HCT116 (cell line): ENCODE data around the gene SAMHD1. TPM values are rescaled to one million over a fixed set of nuclear protein-coding genes. Genes with fewer than 3 reads are reported as not detected.

Experiments used
- ATAC-seq: fragments of 200-7000 bp; cut with Tn5 transposase; 2 replicates; pipeline ENCODE4 v1.9.1; 2020; ENCODE audit warnings: mild to moderate bottlenecking, moderate library complexity
- BruUV-seq: library from RNA; stranded (reverse); fragments of 400-500 nt; replicated peaks from 2 replicates; lab custom pipeline; 2021; lab: Mats Ljungman, UMichigan
- CTCF ChIA-PET: fragments of 300-600 bp; sonication (Branson Sonifier 250); formaldehyde crosslinking; loops from one replicate; lab custom pipeline; 2021; ENCODE audit warnings: antibody characterized with exemption; lab: Charles Lee
- POLR2A ChIA-PET: fragments of 300-600, 350-600 bp; sonication (Branson Sonifier 250); formaldehyde crosslinking; loops from one replicate; lab custom pipeline; 2021; ENCODE audit warnings: antibody characterized with exemption; lab: Charles Lee
- RAD21 ChIA-PET, 2 experiments: fragments of 300-600 bp; sonication (Branson Sonifier 250); formaldehyde crosslinking; loops; one replicate each; lab custom pipeline; 2023; ENCODE audit warnings: low total read pairs in 2 of 2; ENCODE audit not compliant: uncharacterized antibody in 2 of 2, unreplicated experiment in 2 of 2, low non-redundant PET in 1 of 2; lab: Charles Lee
- DNase-seq: peaks from one replicate; pipeline ENCODE4 v3.0.0-alpha.2; 2010; ENCODE audit warnings: low read depth, low spot score
- H2AFZ ChIP-seq: fragments of 200-600 bp; shearing (Covaris generic), sonication (generic); 2 replicates; pipeline ENCODE4 v1.6.1; 2017; ENCODE audit warnings: low read depth, mixed run types, mixed read lengths, antibody characterized with exemption, low read length; ENCODE audit not compliant: poor library complexity, severe bottlenecking
- H3K27ac ChIP-seq: 2 replicates; pipeline ENCODE4 v1.5.1; 2012; ENCODE audit warnings: low read depth, low read length
- H3K27me3 ChIP-seq: fragments of 200-600 bp; sonication (generic); 2 replicates; pipeline ENCODE4 v1.6.1; 2016; ENCODE audit warnings: mixed run types, low read length, mixed read lengths; ENCODE audit not compliant: insufficient read depth
- H3K36me3 ChIP-seq, 2 experiments: fragments of 200-500 bp in 1 of 2; fragments of 200-600 bp in 1 of 2; sonication (Bioruptor generic) in 1 of 2; sonication (generic) in 1 of 2; 2 replicates each; pipeline versions ENCODE4 v1.5.1 to v1.6.1; 2014 to 2016; ENCODE audit warnings: low read length in 2 of 2, inconsistent platforms in 1 of 2, mixed read lengths in 1 of 2, mixed run types in 1 of 2; ENCODE audit not compliant: insufficient read depth in 2 of 2, control insufficient read depth in 1 of 2
- H3K4me1 ChIP-seq, 2 experiments: fragments of 200-600 bp in 1 of 2; sonication (generic) in 1 of 2; 2 replicates each; pipeline versions ENCODE4 v1.5.1 to v1.6.1; 2012 to 2017; ENCODE audit warnings: low read length in 2 of 2, inconsistent platforms in 1 of 2, mild to moderate bottlenecking in 1 of 2, mixed read lengths in 1 of 2, mixed run types in 1 of 2, moderate library complexity in 1 of 2; ENCODE audit not compliant: insufficient read depth in 2 of 2, control insufficient read depth in 1 of 2
- H3K4me2 ChIP-seq: fragments of 200-600 bp; sonication (generic); 2 replicates; pipeline ENCODE4 v1.6.1; 2017; ENCODE audit warnings: mixed run types, low read length, mixed read lengths
- H3K4me3 ChIP-seq, 2 experiments: fragments of 200-600 bp in 1 of 2; sonication (generic) in 1 of 2; replicated peaks in 1 of 2; 2 replicates each; pipeline ENCODE4 v1.5.1; 2011 to 2016; ENCODE audit warnings: low read length in 2 of 2, control low read depth in 1 of 2, low read depth in 1 of 2, mild to moderate bottlenecking in 1 of 2, mixed read lengths in 1 of 2, mixed run types in 1 of 2
- H3K79me2 ChIP-seq: fragments of 200-600 bp; sonication (generic); 2 replicates; pipeline ENCODE4 v1.6.1; 2017; ENCODE audit warnings: mild to moderate bottlenecking, mixed run types, low read length, moderate library complexity, mixed read lengths; ENCODE audit not compliant: insufficient read depth
- H3K9ac ChIP-seq: fragments of 200-600 bp; sonication (generic); 2 replicates; pipeline ENCODE4 v1.6.1; 2016; ENCODE audit warnings: low read length, mixed read lengths
- H3K9me2 ChIP-seq: fragments of 200-600 bp; sonication (generic), shearing (Covaris generic); 2 replicates; pipeline ENCODE4 v1.6.1; 2017; ENCODE audit warnings: mixed run types, mild to moderate bottlenecking, moderate library complexity; ENCODE audit not compliant: insufficient read depth
- H3K9me3 ChIP-seq, 2 experiments: fragments of 200-500 bp in 1 of 2; fragments of 200-600 bp in 1 of 2; sonication (Bioruptor generic) in 1 of 2; sonication (generic) in 1 of 2; 2 replicates each; pipeline ENCODE4 v1.6.1; 2014 to 2017; ENCODE audit warnings: low read length in 2 of 2, mixed read lengths in 2 of 2, inconsistent platforms in 1 of 2, low read depth in 1 of 2, mild to moderate bottlenecking in 1 of 2, mixed run types in 1 of 2, moderate library complexity in 1 of 2; ENCODE audit not compliant: control insufficient read depth in 1 of 2, insufficient read depth in 1 of 2
- H4K20me1 ChIP-seq: fragments of 200-600 bp; sonication (generic), shearing (Covaris generic); 2 replicates; pipeline ENCODE4 v1.6.1; 2017; ENCODE audit warnings: mixed run types, mild to moderate bottlenecking, moderate library complexity; ENCODE audit not compliant: insufficient read depth
- ATF3 ChIP-seq: IDR thresholded peaks from 2 replicates; pipeline ENCODE4 v1.6.1; 2012
- CEBPB ChIP-seq: IDR thresholded peaks from 2 replicates; pipeline ENCODE4 v1.6.1; 2012; ENCODE audit warnings: low read depth
- ELF1 ChIP-seq: IDR thresholded peaks from 2 replicates; pipeline ENCODE4 v1.6.1; 2012; ENCODE audit warnings: low read depth, borderline replicate concordance
- EZH2 ChIP-seq: fragments of 200-600 bp; sonication (generic); IDR thresholded peaks from 2 replicates; pipeline ENCODE4 v1.6.1; 2017; ENCODE audit warnings: antibody characterized with exemption, mixed run types
- EZH2phosphoT487 ChIP-seq: fragments of 200-600 bp; IDR thresholded peaks from 2 replicates; pipeline ENCODE4 v1.6.1; 2018; ENCODE audit warnings: antibody characterized with exemption, borderline replicate concordance
- FOSL1 ChIP-seq: IDR thresholded peaks from 2 replicates; pipeline ENCODE4 v1.6.1; 2012; ENCODE audit warnings: low read depth
- MAX ChIP-seq: IDR thresholded peaks from 2 replicates; pipeline ENCODE4 v1.6.1; 2012
- POLR2A ChIP-seq: IDR thresholded peaks from 2 replicates; pipeline ENCODE4 v1.7.0; 2011; ENCODE audit warnings: borderline replicate concordance; ENCODE audit not compliant: insufficient read depth, insufficient read length; ENCODE audit errors: extremely low read depth
- SP1 ChIP-seq: IDR thresholded peaks from 2 replicates; pipeline ENCODE4 v1.6.1; 2012; ENCODE audit warnings: low read depth
- intact Hi-C: fragments of 100-400 bp; cut with micrococcal nuclease; formaldehyde crosslinking; loops from 2 replicates; pipeline ENCODE4 v1.10.0; 2022
- total RNA-seq: library from RNA; stranded (reverse); gene quantifications from one replicate; pipeline ENCODE4 v1.2.1, GENCODE V29; 2021; ENCODE audit not compliant: unreplicated experiment

Gene SAMHD1
- total RNA-seq, 1 experiment from 2014 or later, result 21.4 TPM

- H2AFZ ChIP-seq, result no peak overlapping the region
- H3K36me3 ChIP-seq, result no peaks in the 10 kb centered on the region; a peak in 1 of 4 replicates
- DNase-seq, result no peak
- CTCF ChIA-PET, result interaction anchor here (0.9 to 1.4 kb wide), 2 partner anchors 31 to 144 kb away, joined by 3 to 4 read pairs; partner anchors contain the start of gene DSN1
- H3K4me3 ChIP-seq, result no peak overlapping the region
- no peak overlapping the region for H3K27ac ChIP-seq
- RAD21 ChIA-PET, result no interaction called here
- H3K9me2 ChIP-seq, result no peaks in the 10 kb centered on the region
- H3K27me3 ChIP-seq, result no peaks in the 10 kb centered on the region
- no peaks in the 10 kb centered on the region for H3K4me1 ChIP-seq
- H3K79me2 ChIP-seq, result no peaks in the 10 kb centered on the region
- no TSS peak for BruUV-seq
- no peak overlapping the region for H3K9ac ChIP-seq
- POLR2A ChIA-PET, result no interaction called here
- intact Hi-C loops, result loop anchor here (10.0 kb wide), 2 partner anchors 303 to 703 kb away; no protein-coding TSS in a partner anchor
- H3K4me2 ChIP-seq, result no peak overlapping the region
- no peak for ATAC-seq
- H3K9me3 ChIP-seq, result no peaks in the 10 kb centered on the region
- TF ChIP-seq ELF1, result no peak
- TF ChIP-seq POLR2A, result no peak
- TF ChIP-seq EZH2, result no peak
- no peak for TF ChIP-seq ATF3
- H4K20me1 ChIP-seq, result no peaks in the 10 kb centered on the region
Observed at GRCh38 chr20:36917943-36918342, 33.6 kb downstream of the SAMHD1 start.

DNA sequence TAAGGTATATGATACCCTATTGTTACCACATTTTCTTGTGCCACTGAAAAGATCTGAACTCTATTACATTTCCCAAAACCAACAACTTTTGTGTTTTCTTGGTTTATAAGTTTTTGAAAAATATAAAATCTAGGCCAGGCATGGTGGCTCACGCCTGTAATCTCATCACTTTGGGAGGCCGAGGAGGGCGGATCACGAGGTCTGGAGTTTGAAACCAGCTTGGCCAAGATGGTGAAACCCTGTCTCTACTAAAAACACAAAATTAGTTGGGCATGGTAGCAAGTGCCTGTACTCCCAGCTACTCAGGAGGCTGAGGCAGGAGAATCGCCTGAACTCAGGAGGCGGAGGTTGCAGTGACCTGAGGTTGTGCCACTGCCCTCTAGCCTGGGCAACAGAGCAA, 34.3 kb downstream of the SAMHD1 start:
- POLR2A ChIA-PET, result no interaction called here
- RAD21 ChIA-PET, result no interaction called here
- no peak for DNase-seq
- H3K4me1 ChIP-seq, result no peaks in the 10 kb centered on the region
- H3K27me3 ChIP-seq, result no peaks in the 10 kb centered on the region
- H3K9me3 ChIP-seq, result no peaks in the 10 kb centered on the region
- no peak overlapping the region for H3K4me3 ChIP-seq
- H2AFZ ChIP-seq, result no peak overlapping the region
- TF ChIP-seq EZH2phosphoT487 (no peak), ATF3 (no peak), MAX (no peak), CEBPB (no peak), EZH2 (no peak), FOSL1 (no peak), SP1 (no peak)
- ATAC-seq, result no peak
- H3K9ac ChIP-seq, result no peak overlapping the region
- intact Hi-C loops, result loop anchor here (10.0 kb wide), 2 partner anchors 302 to 702 kb away; no protein-coding TSS in a partner anchor
- CTCF ChIA-PET, result interaction anchor here (0.9 kb wide), 1 partner anchor 143 kb away, joined by 3 read pairs; the partner anchor contains the start of gene DSN1
- H3K36me3 ChIP-seq, result no peaks in the 10 kb centered on the region; a peak in 1 of 4 replicates
- H3K9me2 ChIP-seq, result no peaks in the 10 kb centered on the region
- BruUV-seq, result no TSS peak
- no peaks in the 10 kb centered on the region for H3K79me2 ChIP-seq
- no peak overlapping the region for H3K4me2 ChIP-seq
- no peaks in the 10 kb centered on the region for H4K20me1 ChIP-seq
- H3K27ac ChIP-seq, result no peak overlapping the region
